H1 (cell line): ENCODE measurements around the gene DESI1. TPM values are rescaled to one million over a fixed set of nuclear protein-coding genes. Genes with fewer than 3 reads are reported as not detected.

ENCODE experiments used
- CTCF ChIA-PET: fragments of 300-600 bp; sonication (Branson Sonifier 250); formaldehyde crosslinking; loops from one replicate; lab custom pipeline; 2021; ENCODE audit not compliant: partially characterized antibody; lab: Charles Lee
- POLR2A ChIA-PET: fragments of 300-600 bp; sonication (Branson Sonifier 250); formaldehyde crosslinking; loops from one replicate; lab custom pipeline; 2021; ENCODE audit warnings: inconsistent platforms; ENCODE audit not compliant: partially characterized antibody; lab: Charles Lee
- DNase-seq, 2 experiments: peaks; one replicate each; pipeline versions ENCODE4 v3.0.0 to v3.0.0-alpha.2; 2010 to 2022; ENCODE audit warnings: low spot score in 2 of 2, low read depth in 1 of 2, mixed read lengths in 1 of 2
- FAIRE-seq: peaks from 2 replicates; lab custom pipeline; 2011; peaks lifted over from hg19 to GRCh38; lab: Jason Lieb, UNC
- H2AFZ ChIP-seq: 2 replicates; pipeline ENCODE4 v1.8.1; 2012; ENCODE audit warnings: low read length, inconsistent platforms
- H2AK5ac ChIP-seq: 2 replicates; pipeline ENCODE4 v1.6.1; 2013; ENCODE audit warnings: low read depth, low read length
- H2BK120ac ChIP-seq: replicated peaks from 2 replicates; pipeline ENCODE3; 2013; ENCODE audit warnings: low read depth, low read length, inconsistent platforms
- H2BK12ac ChIP-seq: 2 replicates; pipeline ENCODE4 v1.6.1; 2013; ENCODE audit warnings: low read depth, low read length
- H2BK15ac ChIP-seq: 2 replicates; pipeline ENCODE4 v1.6.1; 2013; ENCODE audit warnings: low read length
- H2BK20ac ChIP-seq: 2 replicates; pipeline ENCODE4 v1.6.1; 2013; ENCODE audit warnings: low read length
- H2BK5ac ChIP-seq: 2 replicates; pipeline ENCODE4 v1.6.1; 2013; ENCODE audit warnings: low read depth, low read length
- H3K14ac ChIP-seq: 2 replicates; pipeline ENCODE4 v1.6.1; 2013; ENCODE audit warnings: inconsistent platforms; ENCODE audit not compliant: insufficient read length
- H3K18ac ChIP-seq: 2 replicates; pipeline ENCODE4 v1.6.1; 2013; ENCODE audit warnings: low read length; ENCODE audit errors: extremely low read depth
- H3K23ac ChIP-seq: 2 replicates; pipeline ENCODE4 v1.6.1; 2013; ENCODE audit warnings: inconsistent platforms; ENCODE audit not compliant: insufficient read length
- H3K23me2 ChIP-seq: 2 replicates; pipeline ENCODE4 v1.6.1; 2013; ENCODE audit warnings: low read depth, low read length
- H3K27ac ChIP-seq: 2 replicates; pipeline ENCODE4 v1.6.1; 2011; ENCODE audit warnings: low read depth, low read length, inconsistent platforms
- H3K27me3 ChIP-seq, 4 experiments: replicated peaks in 1 of 4; 1 replicate in 1 of 4; 2 replicates in 3 of 4; pipeline versions ENCODE4 v1.6.1 to v1.8.1; 2011 to 2013; ENCODE audit warnings: low read length in 3 of 4, mild to moderate bottlenecking in 3 of 4, inconsistent platforms in 2 of 4, mixed read lengths in 2 of 4, moderate library complexity in 1 of 4; ENCODE audit not compliant: control insufficient read depth in 3 of 4, insufficient read depth in 3 of 4; ENCODE audit errors: extremely low read depth in 1 of 4
- H3K36me3 ChIP-seq, 4 experiments: 2 replicates each; pipeline versions ENCODE4 v1.6.1 to v1.8.1; 2011 to 2013; ENCODE audit warnings: mild to moderate bottlenecking in 4 of 4, low read length in 3 of 4, moderate library complexity in 2 of 4, control low read depth in 1 of 4, inconsistent platforms in 1 of 4; ENCODE audit not compliant: insufficient read depth in 4 of 4, control insufficient read depth in 2 of 4
- H3K4ac ChIP-seq: replicated peaks from 2 replicates; pipeline ENCODE3; 2013; ENCODE audit warnings: low read length, low read depth, mixed read lengths, inconsistent platforms; ENCODE audit not compliant: insufficient read length
- H3K4me1 ChIP-seq, 4 experiments: replicated peaks in 1 of 4; 1 replicate in 1 of 4; 2 replicates in 3 of 4; pipeline versions ENCODE4 v1.6.1 to v1.8.1; 2011 to 2013; ENCODE audit warnings: low read length in 3 of 4, inconsistent platforms in 2 of 4, mixed read lengths in 1 of 4; ENCODE audit not compliant: insufficient read depth in 4 of 4, control insufficient read depth in 3 of 4
- H3K4me2 ChIP-seq, 2 experiments: 2 replicates each; pipeline versions ENCODE4 v1.6.1 to v1.8.1; 2011 to 2013; ENCODE audit warnings: low read depth in 2 of 2, low read length in 2 of 2, control low read depth in 1 of 2, inconsistent platforms in 1 of 2, mild to moderate bottlenecking in 1 of 2; ENCODE audit not compliant: insufficient read depth in 1 of 2
- H3K4me3 ChIP-seq, 4 experiments: fragments of 200-600, 300-600 bp in 1 of 4; sonication (generic), shearing (Covaris generic), sonication (Bioruptor Twin) in 1 of 4; 2 replicates each; pipeline versions ENCODE4 v1.5.1 to v1.8.1; 2011 to 2016; ENCODE audit warnings: low read length in 4 of 4, low read depth in 3 of 4, control low read depth in 2 of 4, inconsistent platforms in 2 of 4, mild to moderate bottlenecking in 2 of 4, mixed read lengths in 1 of 4, moderate library complexity in 1 of 4; ENCODE audit not compliant: insufficient read depth in 2 of 4; ENCODE audit errors: extremely low read depth in 1 of 4
- H3K56ac ChIP-seq: replicated peaks from 2 replicates; pipeline ENCODE3; 2013; ENCODE audit warnings: low read depth, mild to moderate bottlenecking, mixed read lengths, low read length, inconsistent platforms; ENCODE audit not compliant: insufficient read length
- H3K79me1 ChIP-seq: 2 replicates; pipeline ENCODE4 v1.6.1; 2013; ENCODE audit warnings: low read depth, low read length, control low read depth
- H3K79me2 ChIP-seq, 2 experiments: 2 replicates each; pipeline versions ENCODE4 v1.6.1 to v1.8.1; 2012 to 2013; ENCODE audit warnings: low read length in 2 of 2, mild to moderate bottlenecking in 2 of 2, inconsistent platforms in 1 of 2; ENCODE audit not compliant: insufficient read depth in 2 of 2, control insufficient read depth in 1 of 2
- H3K9ac ChIP-seq, 4 experiments: replicated peaks in 1 of 4; 1 replicate in 1 of 4; 2 replicates in 3 of 4; pipeline versions ENCODE4 v1.6.1 to v1.8.1; 2011 to 2013; ENCODE audit warnings: low read depth in 3 of 4, low read length in 3 of 4, control low read depth in 2 of 4, mild to moderate bottlenecking in 2 of 4, moderate library complexity in 2 of 4, inconsistent platforms in 1 of 4; ENCODE audit errors: extremely low read depth in 1 of 4
- H3K9me3 ChIP-seq, 2 experiments: 2 replicates each; pipeline versions ENCODE4 v1.6.1 to v1.8.1; 2012 to 2013; ENCODE audit warnings: mild to moderate bottlenecking in 2 of 2, moderate library complexity in 2 of 2, control low read depth in 1 of 2, inconsistent platforms in 1 of 2, low read depth in 1 of 2, low read length in 1 of 2, mixed read lengths in 1 of 2; ENCODE audit not compliant: insufficient read depth in 2 of 2
- H4K20me1 ChIP-seq, 2 experiments: replicated peaks in 1 of 2; 2 replicates each; pipeline versions ENCODE3 to v1.8.1; 2011 to 2013; ENCODE audit warnings: inconsistent platforms in 2 of 2, low read length in 2 of 2, mild to moderate bottlenecking in 1 of 2; ENCODE audit not compliant: insufficient read depth in 2 of 2, control insufficient read depth in 1 of 2
- H4K5ac ChIP-seq: 2 replicates; pipeline ENCODE4 v1.6.1; 2013; ENCODE audit warnings: low read length, low read depth, mixed read lengths, inconsistent platforms; ENCODE audit not compliant: insufficient read length
- H4K8ac ChIP-seq: 2 replicates; pipeline ENCODE4 v1.8.0; 2013; ENCODE audit warnings: mild to moderate bottlenecking, moderate library complexity, low read length, inconsistent platforms; ENCODE audit not compliant: insufficient read depth; ENCODE audit errors: extremely low read depth
- H4K91ac ChIP-seq: replicated peaks from 2 replicates; pipeline ENCODE3; 2013; ENCODE audit warnings: low read length, mixed read lengths, inconsistent platforms; ENCODE audit not compliant: insufficient read length
- CBX5 ChIP-seq: fragments of 300-800, 300-1000 bp; sonication (generic); IDR thresholded peaks from 2 replicates; pipeline ENCODE4 v1.7.1; 2016; ENCODE audit warnings: antibody characterized with exemption, low read length, low read depth
- JUND ChIP-seq: IDR thresholded peaks from 2 replicates; pipeline ENCODE4 v1.6.1; 2011; ENCODE audit warnings: mild to moderate bottlenecking, improper control_type of control experiment, low read length
- NANOG ChIP-seq: IDR thresholded peaks from 2 replicates; pipeline ENCODE4 v1.6.1; 2011; ENCODE audit warnings: low read length, low read depth, mild to moderate bottlenecking, inconsistent platforms; ENCODE audit not compliant: insufficient read depth, poor library complexity, severe bottlenecking
- POU5F1 ChIP-seq: IDR thresholded peaks from 2 replicates; pipeline ENCODE4 v1.6.1; 2011; ENCODE audit warnings: low read depth, mild to moderate bottlenecking, low read length, moderate library complexity
- SAP30 ChIP-seq: fragments of 300-600 bp; sonication (generic); IDR thresholded peaks from 2 replicates; pipeline ENCODE4 v1.7.1; 2012; ENCODE audit warnings: low read length, moderate library complexity, mild to moderate bottlenecking, inconsistent platforms; ENCODE audit not compliant: insufficient read depth, insufficient replicate concordance
- SIRT6 ChIP-seq: IDR thresholded peaks from one replicate; pipeline ENCODE4 v1.7.1; 2012; ENCODE audit warnings: low read length, inconsistent platforms
- SP2 ChIP-seq: IDR thresholded peaks from 2 replicates; pipeline ENCODE4 v1.6.1; 2012; ENCODE audit warnings: mild to moderate bottlenecking, low read length, inconsistent platforms
- SUZ12 ChIP-seq: fragments of 200-600 bp; sonication (generic); IDR thresholded peaks from 2 replicates; pipeline ENCODE4 v1.6.1; 2012; ENCODE audit warnings: mild to moderate bottlenecking, inconsistent platforms, low read length, moderate library complexity, mixed read lengths
- TBP ChIP-seq: IDR thresholded peaks from 2 replicates; pipeline ENCODE4 v1.6.1; 2011; ENCODE audit warnings: low read depth, low read length, improper control_type of control experiment
- WGBS, 2 experiments: shearing (Covaris generic) in 1 of 2; methylation state at CpG; one replicate each; pipeline versions ENCODE4 v1.1.6 to v1.1.7; 2013 to 2015; ENCODE audit warnings: low lambda C conversion rate in 2 of 2, mixed read lengths in 2 of 2, inconsistent platforms in 1 of 2, low coverage in 1 of 2, missing lambda C conversion rate in 1 of 2; ENCODE audit not compliant: insufficient replicate concordance in 2 of 2, insufficient coverage in 1 of 2, insufficient read length in 1 of 2; ENCODE audit errors: extremely low coverage in 1 of 2, missing lambda C conversion rate in 1 of 2; 5-methylcytosine and 5-hydroxymethylcytosine counted together
- polyA plus RNA-seq, 7 experiments: library from polyadenylated mRNA; depleted of rRNA in 3 of 7; stranded (reverse) in 5 of 7; unstranded in 2 of 7; fragments of >200 nt in 5 of 7; fragments of 200-250 nt in 2 of 7; gene quantifications; 1 replicate in 5 of 7; 2 replicates in 1 of 7; 4 replicates in 1 of 7; pipeline versions ENCODE4 v1.2.1 to v1.2.3, GENCODE V29; 2011 to 2013; ENCODE audit warnings: missing spikeins in 2 of 7, mixed read lengths in 2 of 7
- total RNA-seq: library from RNA; stranded (reverse); fragmentation: NEBNext Ultra II Directional; extraction: Animal tissue kit (Norgen Biotek cat#: 25700); gene quantifications from 2 replicates; pipeline ENCODE4 v1.2.1, GENCODE V29; 2021
- TF ChIP-seq, protein P1 (sequence below): IDR thresholded peaks from 2 replicates; pipeline ENCODE4 v1.6.1; 2012; ENCODE audit warnings: low read length, inconsistent platforms

DESI1 gene
- total and polyA plus RNA-seq, 2 of the 8 experiments (the other 6 are each of a cell fraction or from before 2014, with no cell fraction given), result 27.6 to 34.3 TPM

DNA sequence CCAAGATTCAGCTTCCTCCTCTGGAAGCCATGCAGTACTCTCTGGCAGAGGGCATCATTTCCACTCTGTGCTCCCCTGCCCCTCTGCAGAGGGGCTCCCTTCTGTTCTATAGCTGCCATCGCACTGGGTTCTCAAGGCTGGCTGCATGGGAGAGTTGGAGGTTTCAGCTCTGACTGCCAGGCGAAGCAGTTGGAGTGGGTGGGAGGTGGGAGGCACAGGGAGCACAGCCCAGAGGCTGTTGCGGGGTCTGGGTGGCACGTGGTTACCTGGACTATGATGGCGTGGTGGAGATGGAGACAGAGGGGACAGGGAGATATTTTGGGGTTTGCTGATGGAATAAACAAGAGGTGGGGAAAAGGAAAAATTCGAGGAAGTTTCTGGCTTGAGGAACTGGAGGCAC, 36.0 kb downstream of the DESI1 start:
- Histone ChIP-seq H3K23me2 (peaks cover 6% of the 10 kb centered on the region; the same call in 1 of the 2 replicates), H2AK5ac (no peak overlapping the region), H3K79me2 (no peaks in the 10 kb centered on the region), H3K27me3 (no peaks in the 10 kb centered on the region), H2BK5ac (no peak overlapping the region), H3K4me1 (peaks cover 0 to 8% (median 4%) of the 10 kb centered on the region in 4 experiments; a peak in 4 of 7 replicates), H4K8ac (no peak overlapping the region), H3K27ac (no peak overlapping the region), H4K20me1 (no peaks in the 10 kb centered on the region), H2AFZ (no peak overlapping the region), H3K4me2 (no peak overlapping the region), H3K18ac (no peak overlapping the region), H4K91ac (no peak overlapping the region), H3K9ac (no peak overlapping the region), H2BK15ac (no peak overlapping the region), H3K14ac (no peak overlapping the region), H3K56ac (no peak overlapping the region), H3K9me3 (no peaks in the 10 kb centered on the region), H2BK120ac (no peak overlapping the region), H4K5ac (no peak overlapping the region), H2BK12ac (no peak overlapping the region), H2BK20ac (no peak overlapping the region), H3K36me3 (no peaks in the 10 kb centered on the region), H3K23ac (no peak overlapping the region), H3K4me3 (no peak overlapping the region), H3K4ac (no peak overlapping the region), H3K79me1 (no peaks in the 10 kb centered on the region)
- POLR2A ChIA-PET, result interaction anchor here (1.2 to 1.9 kb wide), 2 partner anchors 13 to 58 kb away, joined by 3 to 7 read pairs; no protein-coding TSS in a partner anchor
- WGBS, 2 experiments, result 90% methylated on average over 6 of the region's 6 CpGs; no CpG with 5 or more reads in 1 of the 2 experiments
- DNase-seq (no peak), FAIRE-seq (no peak)
- CTCF ChIA-PET, result interaction anchor here (4.0 kb wide), 1 partner anchor 13 kb away, joined by 29 read pairs; no protein-coding TSS in a partner anchor
- TF ChIP-seq JUND (no peak), SAP30 (no peak), CBX5 (no peak), POU5F1 (no peak), SUZ12 (no peak), SP2 (no peak), SIRT6 (no peak), NANOG (no peak), TBP (no peak)
- TF ChIP-seq, protein P1, sequence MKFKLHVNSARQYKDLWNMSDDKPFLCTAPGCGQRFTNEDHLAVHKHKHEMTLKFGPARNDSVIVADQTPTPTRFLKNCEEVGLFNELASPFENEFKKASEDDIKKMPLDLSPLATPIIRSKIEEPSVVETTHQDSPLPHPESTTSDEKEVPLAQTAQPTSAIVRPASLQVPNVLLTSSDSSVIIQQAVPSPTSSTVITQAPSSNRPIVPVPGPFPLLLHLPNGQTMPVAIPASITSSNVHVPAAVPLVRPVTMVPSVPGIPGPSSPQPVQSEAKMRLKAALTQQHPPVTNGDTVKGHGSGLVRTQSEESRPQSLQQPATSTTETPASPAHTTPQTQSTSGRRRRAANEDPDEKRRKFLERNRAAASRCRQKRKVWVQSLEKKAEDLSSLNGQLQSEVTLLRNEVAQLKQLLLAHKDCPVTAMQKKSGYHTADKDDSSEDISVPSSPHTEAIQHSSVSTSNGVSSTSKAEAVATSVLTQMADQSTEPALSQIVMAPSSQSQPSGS, result no peak
